H9 (cell line): ENCODE measurements around the gene GLDC. TPM values are rescaled to one million over a fixed set of nuclear protein-coding genes. Genes with fewer than 3 reads are reported as not detected.

Source experiments
- DNase-seq: peaks from one replicate; pipeline ENCODE4 v3.0.0-alpha.2; 2017
- H2AFZ ChIP-seq: one replicate; pipeline ENCODE4 v1.6.1; 2013; ENCODE audit warnings: mild to moderate bottlenecking, low read length, control low read depth, moderate library complexity
- H2AK5ac ChIP-seq: 2 replicates; pipeline ENCODE4 v1.6.1; 2013; ENCODE audit warnings: low read length, control low read depth, mixed read lengths; ENCODE audit not compliant: insufficient read length
- H2BK120ac ChIP-seq: one replicate; pipeline ENCODE4 v1.6.1; 2013; ENCODE audit warnings: low read depth, mild to moderate bottlenecking, low read length, control low read depth, inconsistent platforms; ENCODE audit not compliant: poor library complexity, severe bottlenecking
- H2BK12ac ChIP-seq: 2 replicates; pipeline ENCODE4 v1.6.1; 2013; ENCODE audit warnings: low read length, control low read depth, mixed read lengths, low read depth; ENCODE audit not compliant: insufficient read length
- H2BK15ac ChIP-seq: 2 replicates; pipeline ENCODE4 v1.6.1; 2013; ENCODE audit warnings: low read depth, low read length, control low read depth
- H2BK20ac ChIP-seq: one replicate; pipeline ENCODE4 v1.6.1; 2013; ENCODE audit warnings: low read depth, mild to moderate bottlenecking, low read length, control low read depth, inconsistent platforms; ENCODE audit not compliant: poor library complexity, severe bottlenecking
- H2BK5ac ChIP-seq: 2 replicates; pipeline ENCODE4 v1.6.1; 2013; ENCODE audit warnings: low read length, control low read depth, mixed read lengths; ENCODE audit not compliant: insufficient read length
- H3K14ac ChIP-seq: 2 replicates; pipeline ENCODE4 v1.6.1; 2013; ENCODE audit warnings: low read length, control low read depth; ENCODE audit not compliant: insufficient read depth
- H3K18ac ChIP-seq: 2 replicates; pipeline ENCODE4 v1.6.1; 2013; ENCODE audit warnings: low read depth, mild to moderate bottlenecking, mixed read lengths, low read length, control low read depth; ENCODE audit not compliant: insufficient read length
- H3K23ac ChIP-seq: 2 replicates; pipeline ENCODE4 v1.6.1; 2013; ENCODE audit warnings: low read length, control low read depth, mixed read lengths, low read depth; ENCODE audit not compliant: insufficient read length
- H3K23me2 ChIP-seq: 2 replicates; pipeline ENCODE4 v1.6.1; 2013; ENCODE audit warnings: low read depth, mild to moderate bottlenecking, mixed read lengths, low read length, control low read depth; ENCODE audit not compliant: insufficient read length, poor library complexity, severe bottlenecking
- H3K27ac ChIP-seq: 2 replicates; pipeline ENCODE4 v1.5.1; 2013; ENCODE audit warnings: low read length, control low read depth, mixed read lengths, low read depth; ENCODE audit not compliant: insufficient read length
- H3K27me3 ChIP-seq: 2 replicates; pipeline ENCODE4 v1.6.1; 2013; ENCODE audit warnings: low read length, control low read depth, inconsistent platforms; ENCODE audit not compliant: insufficient read depth
- H3K4ac ChIP-seq: 2 replicates; pipeline ENCODE4 v1.6.1; 2013; ENCODE audit warnings: low read depth, mild to moderate bottlenecking, control low read depth, inconsistent platforms, low read length, moderate library complexity
- H3K4me1 ChIP-seq: 2 replicates; pipeline ENCODE4 v1.6.1; 2013; ENCODE audit warnings: low read length, control low read depth, inconsistent platforms; ENCODE audit not compliant: insufficient read depth
- H3K4me2 ChIP-seq: 2 replicates; pipeline ENCODE4 v1.6.1; 2013; ENCODE audit warnings: low read length, control low read depth, mixed read lengths; ENCODE audit not compliant: insufficient read length, insufficient read depth
- H3K56ac ChIP-seq: 2 replicates; pipeline ENCODE4 v1.6.1; 2013; ENCODE audit warnings: low read depth, mild to moderate bottlenecking, mixed read lengths, low read length, control low read depth; ENCODE audit not compliant: insufficient read length
- H3K79me1 ChIP-seq: 2 replicates; pipeline ENCODE4 v1.6.1; 2013; ENCODE audit warnings: low read depth, mild to moderate bottlenecking, moderate library complexity, low read length, control low read depth, inconsistent platforms; ENCODE audit not compliant: insufficient read depth, poor library complexity, severe bottlenecking
- H3K79me2 ChIP-seq: 2 replicates; pipeline ENCODE4 v1.6.1; 2013; ENCODE audit warnings: low read length, control low read depth, inconsistent platforms; ENCODE audit not compliant: insufficient read depth
- H3K9ac ChIP-seq: 2 replicates; pipeline ENCODE4 v1.6.1; 2013; ENCODE audit warnings: low read length, control low read depth, mixed read lengths; ENCODE audit not compliant: insufficient read length; ENCODE audit errors: extremely low read depth
- H3K9me3 ChIP-seq: one replicate; pipeline ENCODE4 v1.6.1; 2013; ENCODE audit warnings: low read depth, low read length, inconsistent platforms; ENCODE audit not compliant: control insufficient read depth
- H3T11ph ChIP-seq: one replicate; pipeline ENCODE4 v1.6.1; 2013; ENCODE audit warnings: mild to moderate bottlenecking, low read length, control low read depth, inconsistent platforms
- H4K20me1 ChIP-seq: one replicate; pipeline ENCODE4 v1.6.1; 2013; ENCODE audit not compliant: control insufficient read depth, insufficient read length, insufficient read depth
- H4K5ac ChIP-seq: 2 replicates; pipeline ENCODE4 v1.6.1; 2013; ENCODE audit warnings: low read depth, mild to moderate bottlenecking, mixed read lengths, low read length, control low read depth; ENCODE audit not compliant: insufficient read length
- H4K8ac ChIP-seq: replicated peaks from 2 replicates; pipeline ENCODE4 v1.6.1; 2013; ENCODE audit warnings: low read length, control low read depth, mixed read lengths, low read depth; ENCODE audit not compliant: insufficient read length
- H4K91ac ChIP-seq: 2 replicates; pipeline ENCODE4 v1.6.1; 2013; ENCODE audit warnings: low read depth, mild to moderate bottlenecking, moderate library complexity, mixed read lengths, low read length, control low read depth; ENCODE audit not compliant: insufficient read length
- H3K27ac Mint-ChIP-seq, 3 experiments: 2 replicates in 2 of 3; 3 replicates in 1 of 3; pipeline ENCODE4 v1.8.0; 2020 to 2021; ENCODE audit warnings: mixed read lengths in 3 of 3, mild to moderate bottlenecking in 1 of 3, moderate library complexity in 1 of 3
- H3K27me3 Mint-ChIP-seq: 2 replicates; pipeline ENCODE4 v1.8.0; 2021; ENCODE audit warnings: low read depth, mild to moderate bottlenecking, moderate library complexity, mixed read lengths
- H3K36me3 Mint-ChIP-seq, 3 experiments: 2 replicates in 2 of 3; 3 replicates in 1 of 3; pipeline ENCODE4 v1.8.0; 2020 to 2021; ENCODE audit warnings: low read depth in 3 of 3, mixed read lengths in 3 of 3; ENCODE audit not compliant: insufficient read depth in 1 of 3
- H3K4me1 Mint-ChIP-seq, 2 experiments: 2 replicates each; pipeline ENCODE4 v1.8.0; 2020; ENCODE audit warnings: mixed read lengths in 2 of 2
- H3K4me3 Mint-ChIP-seq, 2 experiments: 2 replicates in 1 of 2; 3 replicates in 1 of 2; pipeline ENCODE4 v1.8.0; 2020 to 2021; ENCODE audit warnings: mild to moderate bottlenecking in 2 of 2, mixed read lengths in 2 of 2, moderate library complexity in 1 of 2
- H3K9me3 Mint-ChIP-seq, 2 experiments: 2 replicates in 1 of 2; 3 replicates in 1 of 2; pipeline ENCODE4 v1.8.0; 2020; ENCODE audit warnings: mild to moderate bottlenecking in 2 of 2, mixed read lengths in 2 of 2, moderate library complexity in 1 of 2
- WGBS: extraction: QIAGEN DNeasy Blood & Tissue Kit; methylation state at CpG from one replicate; pipeline ENCODE4 v1.1.7; 2013; ENCODE audit warnings: missing lambda C conversion rate, low lambda C conversion rate, mixed read lengths; ENCODE audit not compliant: insufficient read length; ENCODE audit errors: extremely low coverage; 5-methylcytosine and 5-hydroxymethylcytosine counted together
- total RNA-seq: library from RNA; stranded (reverse); gene quantifications from 2 replicates; pipeline ENCODE4 v1.2.1, GENCODE V29; 2021
- TF ChIP-seq, protein P1 (sequence below): fragments of 200-600 bp; sonication (generic); conservative IDR thresholded peaks from 3 replicates; pipeline ENCODE4 v1.8.0; 2021; ENCODE audit warnings: antibody characterized with exemption, mild to moderate bottlenecking

GLDC gene
- total RNA-seq, 1 experiment from 2014 or later, result 74.4 TPM

- H3K9me3 ChIP-seq, result no peaks in the 10 kb centered on the region
- no peak overlapping the region for H3K14ac ChIP-seq
- no peaks in the 10 kb centered on the region for H3K23me2 ChIP-seq
- H3K56ac ChIP-seq, result no peak overlapping the region
- no peak overlapping the region for H3K9ac ChIP-seq
- no peak overlapping the region for H4K8ac ChIP-seq
- H3K4ac ChIP-seq, result no peak overlapping the region
- no peaks in the 10 kb centered on the region for H4K20me1 ChIP-seq
- no CpG with 5 or more reads among the region's 2 CpGs for WGBS
- no peaks in the 10 kb centered on the region for H3K4me1 ChIP-seq
- no peak overlapping the region for H3K27ac ChIP-seq
- no peak overlapping the region for H3T11ph ChIP-seq
- no peak overlapping the region for H2BK15ac ChIP-seq
- H2AFZ ChIP-seq, result no peak overlapping the region
- no peak for DNase-seq
- H3K4me1 Mint-ChIP-seq, result no peaks in the 10 kb centered on the region
- H3K79me2 ChIP-seq, result no peaks in the 10 kb centered on the region
- H2BK20ac ChIP-seq, result no peak overlapping the region
- H3K23ac ChIP-seq, result no peak overlapping the region
- no peak overlapping the region for H4K91ac ChIP-seq
- no peak overlapping the region for H3K4me3 Mint-ChIP-seq
- no peak overlapping the region for H2BK5ac ChIP-seq
- TF ChIP-seq, protein P1, sequence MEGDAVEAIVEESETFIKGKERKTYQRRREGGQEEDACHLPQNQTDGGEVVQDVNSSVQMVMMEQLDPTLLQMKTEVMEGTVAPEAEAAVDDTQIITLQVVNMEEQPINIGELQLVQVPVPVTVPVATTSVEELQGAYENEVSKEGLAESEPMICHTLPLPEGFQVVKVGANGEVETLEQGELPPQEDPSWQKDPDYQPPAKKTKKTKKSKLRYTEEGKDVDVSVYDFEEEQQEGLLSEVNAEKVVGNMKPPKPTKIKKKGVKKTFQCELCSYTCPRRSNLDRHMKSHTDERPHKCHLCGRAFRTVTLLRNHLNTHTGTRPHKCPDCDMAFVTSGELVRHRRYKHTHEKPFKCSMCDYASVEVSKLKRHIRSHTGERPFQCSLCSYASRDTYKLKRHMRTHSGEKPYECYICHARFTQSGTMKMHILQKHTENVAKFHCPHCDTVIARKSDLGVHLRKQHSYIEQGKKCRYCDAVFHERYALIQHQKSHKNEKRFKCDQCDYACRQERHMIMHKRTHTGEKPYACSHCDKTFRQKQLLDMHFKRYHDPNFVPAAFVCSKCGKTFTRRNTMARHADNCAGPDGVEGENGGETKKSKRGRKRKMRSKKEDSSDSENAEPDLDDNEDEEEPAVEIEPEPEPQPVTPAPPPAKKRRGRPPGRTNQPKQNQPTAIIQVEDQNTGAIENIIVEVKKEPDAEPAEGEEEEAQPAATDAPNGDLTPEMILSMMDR, result no peak
- H3K36me3 Mint-ChIP-seq, result peaks cover 38 to 70% (median 51%) of the 10 kb centered on the region in 3 experiments; a peak in 6 of 7 replicates
- H2AK5ac ChIP-seq, result no peak overlapping the region
- H3K27ac Mint-ChIP-seq, result no peak overlapping the region
- H3K18ac ChIP-seq, result no peak overlapping the region
- no peaks in the 10 kb centered on the region for H3K27me3 ChIP-seq
- H3K9me3 Mint-ChIP-seq, result no peaks in the 10 kb centered on the region
- H3K79me1 ChIP-seq, result no peaks in the 10 kb centered on the region
- no peak overlapping the region for H2BK120ac ChIP-seq
- no peak overlapping the region for H4K5ac ChIP-seq
- no peak overlapping the region for H3K4me2 ChIP-seq
- H2BK12ac ChIP-seq, result no peak overlapping the region
- H3K27me3 Mint-ChIP-seq, result no peaks in the 10 kb centered on the region
Measured at GRCh38 chr9:6592231-6592630, 53.3 kb downstream of the GLDC start.
